HG03460 (cell line): Measurements from ENCODE around the gene THADA.

Source experiments
- ATAC-seq: cut with Tn5 transposase; IDR thresholded peaks from one replicate; pipeline ENCODE4 v1.9.1; 2021; ENCODE audit not compliant: unreplicated experiment

Gene THADA

DNA sequence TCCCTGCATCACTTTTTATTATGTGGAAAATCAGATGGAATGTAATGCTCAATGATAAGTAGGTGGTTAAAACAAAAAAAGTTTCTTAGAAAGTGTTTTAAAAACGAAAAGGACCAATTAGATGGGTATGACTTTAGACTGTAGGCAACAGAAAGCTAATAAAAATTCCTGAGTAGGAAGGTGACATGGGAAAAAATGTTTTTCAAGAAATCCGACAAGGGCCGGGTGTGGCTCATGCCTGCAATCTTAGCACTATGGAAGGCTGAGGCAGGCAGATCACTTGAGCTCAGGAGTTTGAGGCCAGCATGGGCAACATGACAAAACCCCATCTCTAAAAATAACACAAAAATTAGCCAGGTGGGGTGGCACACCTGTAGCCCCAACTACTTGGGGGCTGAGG lies 126.1 kb downstream of the THADA start:
- no peak for ATAC-seq

DNA sequence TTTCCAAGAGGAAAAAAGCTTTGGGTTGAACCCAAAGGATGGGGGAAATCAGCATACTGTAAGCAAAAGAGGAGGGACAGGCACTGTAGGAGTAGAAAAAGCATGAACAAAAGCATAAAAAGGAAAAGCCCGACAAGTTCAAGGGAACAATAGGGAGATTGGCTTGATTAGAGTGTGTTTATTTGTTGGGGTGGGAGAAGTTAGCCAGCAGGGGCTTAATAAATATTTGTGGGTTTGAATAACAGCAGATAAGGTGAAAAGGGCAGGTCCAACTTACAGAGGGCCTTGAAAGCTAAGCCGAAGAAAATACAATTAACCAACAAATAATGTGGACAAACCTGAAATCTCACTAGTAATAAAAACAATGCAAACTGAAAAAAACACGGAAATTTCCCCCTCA lies 126.7 kb downstream of the THADA start:
- no peak for ATAC-seq

DNA sequence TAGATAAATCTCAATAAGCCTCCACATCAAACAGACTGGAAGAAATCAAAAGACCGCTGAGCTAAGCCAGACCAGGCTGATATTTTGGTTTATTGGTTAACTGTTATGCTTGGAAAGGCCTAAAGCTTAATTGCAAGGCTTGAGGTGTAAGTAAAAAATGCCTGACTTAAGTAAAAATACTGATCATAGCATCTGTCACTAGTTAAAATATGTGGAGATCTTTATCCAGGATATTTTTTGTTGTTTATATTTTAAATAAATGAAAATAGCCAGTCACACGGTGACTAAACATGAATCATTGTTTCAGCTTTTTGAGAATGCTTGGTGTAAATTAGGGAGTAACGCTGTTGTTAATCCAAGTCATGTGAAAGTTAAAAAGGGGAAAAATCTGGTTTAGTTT lies 127.9 kb downstream of the THADA start:
- no peak for ATAC-seq

DNA sequence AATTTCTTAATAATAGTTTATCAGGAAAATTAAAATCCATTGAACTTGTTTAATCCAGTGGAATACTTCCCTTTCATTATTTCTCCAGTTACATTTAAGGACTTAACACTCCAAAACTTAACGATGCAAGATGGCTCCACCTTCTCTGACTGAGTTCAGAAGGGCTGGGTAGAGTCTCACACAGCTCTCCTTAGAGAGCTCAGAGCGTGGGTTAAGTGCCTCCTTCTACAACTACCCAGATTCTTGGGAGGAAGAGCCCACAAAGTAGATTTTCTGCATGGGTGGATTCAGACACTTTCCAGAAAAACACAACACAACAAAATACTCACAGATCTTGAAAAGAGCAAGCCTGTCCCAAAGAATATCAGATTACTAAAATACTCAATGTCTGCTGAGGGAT lies 130.6 kb downstream of the THADA start:
- ATAC-seq: no peak

DNA sequence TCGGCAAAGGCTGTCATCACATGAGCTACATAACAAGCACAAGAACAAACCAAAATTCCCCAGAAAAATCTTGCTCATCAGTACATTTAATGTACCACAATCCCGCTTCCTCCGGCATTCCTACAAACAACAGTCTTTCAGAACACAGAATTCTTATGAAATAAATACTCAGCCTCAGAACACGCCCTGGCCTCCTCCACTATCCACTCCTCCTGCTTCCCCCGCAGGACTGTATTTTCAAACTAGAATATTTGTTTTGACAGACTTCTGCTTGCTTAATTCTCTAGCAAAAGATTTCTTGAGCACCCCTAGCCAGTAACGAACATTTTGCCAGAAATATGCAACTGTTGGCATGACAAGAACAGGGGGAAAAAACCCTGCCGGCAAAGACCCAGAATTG lies 131.2 kb downstream of the THADA start:
- ATAC-seq: no peak

DNA sequence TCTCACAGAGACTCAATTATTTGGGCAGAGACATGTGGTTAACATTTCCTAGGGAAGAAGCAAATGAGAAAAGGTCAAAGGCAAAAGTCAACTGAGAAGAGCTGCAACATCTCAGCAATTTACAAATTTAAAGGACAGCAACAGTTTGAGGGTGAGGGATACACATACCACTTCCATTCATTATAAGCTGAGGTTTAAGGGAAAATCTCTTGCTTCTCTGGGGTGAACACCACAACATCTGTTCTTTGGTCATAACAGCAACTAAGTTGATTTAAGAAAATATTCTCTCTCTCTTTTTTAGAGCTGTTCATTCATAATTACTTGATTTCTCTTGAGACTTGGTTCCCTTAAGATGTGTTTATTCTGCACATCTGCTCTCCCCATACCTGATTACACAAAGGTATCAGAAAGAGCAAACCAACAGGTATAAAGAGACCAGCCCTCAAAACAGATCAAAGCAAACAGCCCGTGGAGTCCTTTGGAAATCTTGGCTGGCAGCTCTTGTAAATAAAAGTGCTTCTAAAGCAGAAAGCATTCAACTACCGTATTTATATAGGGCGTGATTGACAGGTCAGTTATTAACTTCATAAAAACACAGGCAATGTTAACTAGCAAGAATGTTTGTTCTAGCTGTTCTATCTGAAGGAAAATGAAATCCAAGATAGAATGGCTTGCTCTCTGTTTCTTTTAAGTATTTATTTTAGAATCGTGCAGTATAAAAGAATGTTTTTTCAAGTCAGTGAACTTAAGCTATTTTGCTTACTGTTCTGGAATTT lies 132.8 kb downstream of the THADA start:
- ATAC-seq: no peak

DNA sequence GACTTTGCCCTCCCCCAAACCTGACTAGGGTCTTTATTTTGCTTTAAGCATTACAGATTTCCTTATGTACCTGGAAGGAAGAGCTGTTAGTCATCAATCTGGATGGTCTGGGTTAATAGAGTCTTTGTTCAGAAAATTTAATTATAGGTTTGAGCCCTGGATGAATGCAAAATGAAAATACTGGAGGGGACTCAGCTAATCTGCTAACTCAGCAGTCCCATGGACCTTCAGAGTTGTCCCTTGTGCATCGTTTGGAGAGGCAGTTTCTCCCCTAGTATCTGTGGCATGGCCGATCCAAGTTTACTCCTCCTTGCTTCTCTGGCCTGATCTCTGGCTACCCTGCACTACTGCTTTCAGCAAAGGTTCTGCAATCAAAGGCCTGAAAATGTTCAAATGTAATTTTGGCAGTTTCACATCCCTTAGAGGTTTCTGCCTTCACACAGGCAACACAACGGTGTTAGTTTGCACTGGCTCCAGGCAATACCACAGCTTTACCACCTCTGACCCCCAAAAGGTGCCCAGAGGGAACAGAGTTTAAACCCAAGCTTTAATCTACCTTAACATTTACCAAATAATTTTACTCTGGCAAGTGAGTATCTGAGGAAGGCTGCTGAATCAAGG lies 134.3 kb downstream of the THADA start:
- ATAC-seq: peak; percentile 91

DNA sequence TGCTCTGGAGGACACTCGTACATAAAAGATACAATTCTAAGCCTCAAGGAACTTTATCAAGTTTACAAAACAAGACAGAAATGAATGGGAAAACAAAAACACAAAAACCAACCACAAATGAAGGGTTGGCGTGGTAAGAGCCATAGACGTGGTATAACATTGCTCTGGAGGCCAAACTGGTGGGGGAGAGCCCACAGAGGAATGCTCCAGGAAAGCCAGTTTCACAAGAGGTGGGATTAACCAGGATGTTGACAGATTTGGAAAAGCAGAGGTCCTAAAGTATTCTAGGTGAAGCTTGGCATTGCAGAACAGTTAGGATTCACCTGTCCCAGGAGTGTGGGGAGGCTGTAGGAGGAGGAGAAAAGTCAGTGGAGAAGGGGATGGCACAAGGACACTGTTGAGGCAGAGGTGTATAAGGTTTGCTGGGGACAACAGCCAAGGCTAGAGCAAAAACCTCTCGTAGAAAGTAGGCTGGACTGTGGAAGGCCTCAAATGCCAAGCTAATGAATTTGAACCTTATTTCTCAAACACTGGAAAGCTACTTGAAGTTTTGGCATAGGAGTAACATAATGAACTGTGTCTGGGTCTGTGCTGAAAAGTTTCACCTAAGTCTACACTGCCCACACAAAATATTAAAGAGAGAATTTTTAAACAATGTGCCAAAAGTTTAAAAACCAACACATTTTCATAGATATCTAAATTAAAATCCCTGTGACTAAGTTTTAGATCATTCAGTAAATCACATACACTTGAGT lies 135.1 kb downstream of the THADA start:
- ATAC-seq: no peak

DNA sequence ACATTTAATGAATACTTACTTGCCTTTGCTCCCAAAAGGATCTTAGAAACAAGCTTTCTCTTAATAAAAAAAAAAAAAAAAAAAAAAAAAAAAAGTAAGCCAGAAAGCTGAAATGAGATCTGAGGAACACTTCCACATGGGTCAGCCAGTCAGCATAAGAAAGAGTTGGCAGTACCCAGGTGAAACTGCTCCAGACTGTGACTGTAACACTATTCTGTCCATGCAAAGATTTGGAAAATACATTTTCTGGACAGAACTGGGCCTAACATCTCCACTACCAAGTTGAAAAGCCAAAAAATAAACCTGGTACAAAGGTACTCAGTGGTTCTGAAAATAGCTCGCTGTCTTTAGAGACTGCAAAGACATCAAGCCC lies 135.7 kb downstream of the THADA start:
- no peak for ATAC-seq

DNA sequence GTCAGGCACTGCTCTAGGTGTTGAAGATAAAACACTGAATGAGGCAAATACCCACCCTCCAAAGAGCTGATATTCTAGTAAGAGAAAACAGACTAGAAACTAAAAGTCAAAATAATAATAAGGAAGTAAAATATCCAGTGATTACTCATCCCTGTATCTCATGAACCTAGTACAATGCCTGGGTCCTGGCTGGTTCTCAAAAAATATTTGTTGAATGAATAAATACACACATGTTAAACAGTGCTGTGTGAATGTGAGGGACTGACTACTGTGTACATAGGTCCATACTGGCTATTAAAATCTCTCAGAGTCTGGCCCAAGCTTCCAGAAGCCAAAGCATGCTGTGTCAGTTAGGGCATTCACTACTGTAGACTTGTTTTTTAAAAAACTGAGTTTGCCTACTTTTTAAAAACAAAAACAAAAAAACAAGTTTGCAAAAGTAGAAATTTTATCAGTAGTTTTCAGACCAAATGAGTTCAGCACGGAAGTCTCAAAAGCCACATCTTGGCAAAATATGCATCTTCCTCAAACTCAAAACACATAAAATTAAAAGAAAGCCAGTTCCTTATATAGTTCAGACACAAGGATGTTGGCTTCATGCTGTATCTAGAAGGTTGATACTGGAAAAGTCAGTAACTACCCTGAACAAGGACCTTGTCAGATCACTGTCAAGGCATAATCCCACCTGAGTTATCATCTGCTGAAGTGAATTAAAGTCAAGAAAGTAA lies 136.2 kb downstream of the THADA start:
- no peak for ATAC-seq

DNA sequence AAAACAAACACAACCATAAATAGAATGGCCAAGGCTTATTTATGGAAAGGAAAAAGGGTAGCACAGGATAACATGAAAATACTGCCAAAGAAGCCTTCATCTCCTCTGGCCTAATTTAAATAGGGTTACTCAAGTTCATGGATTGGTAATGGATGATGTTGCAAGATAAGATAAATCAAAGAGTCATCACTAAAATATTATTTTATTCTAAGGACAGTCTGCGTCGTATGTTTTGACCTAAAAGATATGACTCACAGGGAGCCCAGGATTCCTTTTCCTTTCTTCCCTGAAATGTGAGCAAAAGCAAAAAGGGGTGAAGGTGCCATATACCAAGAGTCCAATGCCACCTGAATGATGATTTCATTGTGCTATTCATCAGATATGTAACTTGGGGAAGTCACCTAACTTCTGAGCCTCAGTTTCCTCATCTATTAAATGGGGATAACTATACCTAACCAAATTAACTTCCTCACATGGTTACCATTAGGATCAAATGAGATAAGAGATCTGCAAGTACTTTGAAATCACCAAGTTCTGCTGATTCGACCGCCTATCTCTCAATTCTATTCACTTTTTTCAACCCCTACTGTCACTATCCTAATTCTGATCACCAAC lies 137.7 kb downstream of the THADA start:
- no peak for ATAC-seq

DNA sequence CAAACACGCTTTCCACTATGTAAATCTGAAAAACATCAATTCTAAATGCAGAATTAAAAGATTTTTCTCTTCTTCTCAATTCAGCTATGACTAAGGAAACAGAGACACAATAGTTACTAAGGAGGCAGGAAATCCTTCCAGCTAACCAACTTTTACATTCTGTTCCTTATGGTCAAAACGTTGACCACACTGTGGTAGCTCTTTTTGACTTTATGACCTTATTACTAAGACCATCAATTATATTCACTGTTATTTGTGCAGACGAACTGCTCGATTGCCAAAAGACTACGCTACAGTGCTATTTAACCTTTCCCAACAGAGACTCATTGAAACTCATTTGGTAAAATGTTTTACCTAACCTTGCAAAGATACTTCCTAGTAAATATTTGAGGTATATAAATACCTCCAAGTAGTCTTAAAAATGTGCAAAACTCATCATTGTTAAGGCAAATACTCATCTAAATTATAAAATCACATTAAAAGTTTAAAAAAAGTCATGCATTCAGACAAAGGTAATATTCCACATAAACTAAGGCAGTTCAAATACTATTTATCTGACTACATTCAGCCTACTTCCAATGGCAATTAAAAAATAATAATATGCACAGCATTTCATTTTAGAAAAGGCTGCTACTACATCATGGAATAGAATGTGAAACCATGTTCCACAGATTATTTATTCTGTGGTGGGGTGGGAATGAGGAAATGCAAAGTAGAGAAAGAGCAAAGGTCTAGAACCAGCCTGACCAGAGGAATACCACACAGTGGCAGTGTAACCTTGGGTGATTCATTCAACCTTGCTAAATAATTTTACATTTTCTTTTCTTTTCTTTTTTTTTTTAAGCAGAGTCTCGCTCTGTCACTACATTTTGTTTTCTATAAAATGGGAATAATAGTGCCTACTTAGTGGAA lies 139.9 kb downstream of the THADA start:
- no peak for ATAC-seq

DNA sequence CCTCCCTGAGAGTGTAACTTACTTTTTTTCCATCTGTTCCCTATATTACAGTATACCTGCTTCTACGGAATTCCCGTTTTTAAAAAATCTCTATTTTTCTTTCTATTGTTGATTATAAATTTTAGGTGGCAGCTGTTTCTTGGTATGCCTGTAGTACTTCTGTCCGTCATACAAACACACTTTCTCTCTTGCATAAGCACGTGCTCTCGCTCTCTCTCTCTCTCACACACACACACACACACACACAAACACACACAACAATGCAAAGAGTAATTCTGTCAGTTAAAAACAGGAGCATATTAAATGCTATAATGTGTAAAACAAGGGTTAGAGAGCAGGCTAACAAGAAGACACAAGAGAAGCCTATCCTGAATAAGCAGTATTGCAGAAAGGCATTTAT lies 140.5 kb downstream of the THADA start:
- ATAC-seq: no peak

DNA sequence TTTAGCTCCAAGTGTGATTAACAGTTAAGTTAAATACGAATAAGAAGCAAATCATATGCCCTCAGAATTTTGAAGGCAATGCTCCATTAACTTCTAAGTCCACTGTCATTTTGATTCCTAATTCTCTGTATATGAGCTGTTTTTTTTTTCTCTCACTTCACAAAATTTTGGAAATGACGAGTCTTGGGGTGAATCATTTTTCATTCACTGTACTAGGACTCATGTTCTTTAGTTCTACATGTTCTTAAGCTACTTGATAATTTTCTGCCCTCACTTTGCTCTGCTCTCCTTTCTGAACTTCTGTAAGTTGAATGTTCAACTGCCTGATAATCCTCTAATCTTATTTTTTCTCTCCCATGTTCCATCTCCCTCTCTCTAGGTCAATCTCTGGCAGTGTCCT lies 141.0 kb downstream of the THADA start:
- no peak for ATAC-seq

DNA sequence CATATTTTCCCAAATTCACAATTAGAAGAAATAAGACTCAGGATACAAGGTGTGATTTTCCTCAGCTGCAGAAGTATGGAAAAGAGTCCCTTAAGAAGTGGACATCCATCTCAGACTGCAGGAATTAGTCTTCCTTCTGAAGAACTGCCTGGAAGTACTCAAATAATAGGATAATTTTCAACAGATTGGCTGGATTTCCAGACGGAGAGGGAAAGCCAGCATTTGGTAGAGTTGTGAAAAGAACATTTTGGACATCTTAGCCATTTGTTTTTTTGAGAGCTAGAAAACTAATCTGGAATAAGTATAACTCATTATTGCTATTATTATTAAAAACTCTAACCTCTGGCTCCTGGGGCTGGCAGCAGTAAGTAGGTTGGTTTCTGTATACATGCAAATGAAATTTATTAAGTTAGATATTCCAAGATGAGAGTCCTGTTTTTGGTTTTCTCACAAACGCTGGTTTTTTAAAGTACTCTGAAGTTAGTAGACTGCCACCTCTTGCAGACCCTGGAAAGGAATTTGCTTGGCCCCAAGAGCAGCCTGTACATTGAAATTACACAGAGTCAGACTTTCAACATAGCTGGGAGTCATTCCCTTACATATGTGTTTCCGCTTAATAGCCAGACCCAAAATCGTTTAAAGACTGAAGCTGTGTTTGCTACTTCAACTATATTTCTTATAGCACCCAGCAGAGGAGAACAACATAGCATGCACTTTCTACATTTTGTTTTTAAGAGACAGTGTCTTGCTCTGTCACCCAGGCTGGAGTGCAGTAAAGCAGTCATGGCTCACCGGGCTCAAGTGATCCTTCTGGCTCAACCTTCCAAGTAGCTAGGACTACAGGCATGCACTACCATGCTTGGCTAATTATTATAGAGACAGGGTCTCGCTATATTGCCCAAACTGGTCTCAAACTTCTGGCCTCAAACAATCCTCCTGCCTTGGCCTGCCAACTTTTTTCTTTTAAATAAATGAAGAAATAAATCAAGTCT lies 142.4 kb downstream of the THADA start:
- no peak for ATAC-seq

DNA sequence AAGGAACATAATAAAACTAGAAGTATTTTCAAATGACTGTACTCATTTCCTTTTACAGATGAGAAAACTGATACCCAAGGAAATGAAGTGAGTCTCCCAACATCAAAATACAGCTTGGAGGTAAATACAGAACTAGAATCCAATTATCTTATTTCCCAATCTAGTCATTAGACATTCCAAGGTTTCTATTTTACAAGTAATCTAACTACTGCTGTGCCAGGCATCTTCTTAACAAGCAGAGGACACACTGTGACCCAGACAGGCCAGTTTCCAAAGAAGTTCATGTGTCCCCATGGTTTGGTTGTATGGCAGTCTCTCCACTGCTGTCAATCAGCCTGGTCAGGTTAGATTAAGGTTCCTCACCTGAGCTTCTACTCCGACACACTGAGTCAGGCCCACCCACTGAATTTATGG lies 143.5 kb downstream of the THADA start:
- ATAC-seq: no peak

DNA sequence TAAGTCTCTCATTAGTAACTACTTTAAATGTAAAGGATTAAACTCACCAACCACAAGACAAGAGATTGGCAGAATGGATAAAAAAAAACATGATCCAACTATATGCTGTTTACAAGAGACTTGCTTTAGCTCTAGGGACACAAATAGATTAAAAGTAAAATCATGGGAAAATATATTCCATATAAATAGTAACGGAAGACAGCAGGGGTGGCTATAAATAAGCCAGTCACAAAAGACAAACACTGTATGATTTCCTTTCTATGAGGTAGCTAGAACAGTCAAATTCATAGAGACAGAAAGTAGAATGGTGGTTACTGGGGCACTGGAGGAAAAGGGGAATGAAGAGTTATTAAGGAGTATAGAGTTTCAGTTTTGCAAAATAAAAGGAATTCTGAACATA lies 145.2 kb downstream of the THADA start:
- no peak for ATAC-seq

DNA sequence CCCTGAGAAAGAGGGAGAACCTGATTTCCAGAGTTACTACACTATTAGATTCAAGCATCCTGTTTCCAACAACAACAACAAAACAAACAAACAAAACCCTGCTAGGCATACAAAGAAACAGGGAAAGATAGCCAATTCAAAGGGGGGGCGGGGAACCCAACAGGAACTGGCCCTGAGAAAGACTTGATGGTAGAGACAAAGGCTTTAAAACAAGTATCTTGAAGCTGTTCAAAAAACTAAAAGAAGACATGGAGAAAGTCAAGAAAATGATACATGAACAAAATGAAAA lies 147.1 kb downstream of the THADA start:
- ATAC-seq: no peak
